RWPE1 (cell line): ENCODE data around the gene HSPA9.
A peak's percentile ranks its signal among the peaks of the same experiment; 100 is the strongest.
"Not testable (repeated sequence)": the region's sequence is repeated elsewhere in the genome, so short reads cannot be mapped to it uniquely, and the experiment has no call there.

Source experiments
- CTCF ChIA-PET: fragments of 350-600 bp; sonication (Branson Sonifier 250); formaldehyde crosslinking; extraction: SDS; loops from one replicate; lab custom pipeline; 2021; lab: Yijun Ruan, JAX
- POLR2A ChIA-PET: fragments of 400-600 bp; formaldehyde crosslinking; extraction: SDS; loops from one replicate; lab custom pipeline; 2020; ENCODE audit warnings: antibody characterized with exemption; ENCODE audit not compliant: low non-redundant PET; lab: Yijun Ruan, JAX
- DNase-seq: peaks from one replicate; pipeline ENCODE4 v3.0.0; 2012; ENCODE audit warnings: low spot score
- H3K27ac ChIP-seq: fragments of 450-650 bp; 2 replicates; pipeline ENCODE4 v1.5.1; 2017
- TF ChIP-seq, protein P1 (sequence below): fragments of 450-650 bp; conservative IDR thresholded peaks from 2 replicates; pipeline ENCODE4 v1.5.1; 2017; ENCODE audit warnings: low read depth, mild to moderate bottlenecking

Gene HSPA9

DNA sequence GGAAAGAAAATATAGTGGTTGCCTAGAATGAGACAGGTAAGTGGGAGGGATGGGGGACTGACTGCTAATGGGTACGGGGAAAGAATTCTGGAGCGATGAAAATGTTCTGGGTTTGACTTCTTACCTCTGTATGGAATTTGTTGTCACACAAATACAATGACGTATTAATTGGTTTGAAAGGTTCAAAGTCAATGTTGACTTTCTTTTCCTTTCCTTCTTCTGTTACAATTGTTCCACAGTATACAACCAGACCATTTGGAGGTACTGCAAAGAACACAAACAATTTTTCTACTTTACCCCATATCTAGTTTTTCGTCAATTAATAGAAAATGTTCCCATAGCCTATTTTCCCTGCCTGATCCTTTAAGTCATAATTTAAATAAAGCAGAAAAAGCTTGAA, 57.8 kb downstream of the HSPA9 start:
- POLR2A ChIA-PET, result no interaction called here
- CTCF ChIA-PET, result interaction anchor here (1.1 to 1.2 kb wide), 2 partner anchors 9 to 54 kb away, joined by 3 to 4 read pairs; no protein-coding TSS in a partner anchor
- no peak overlapping the region for H3K27ac ChIP-seq
- TF ChIP-seq, protein P1, sequence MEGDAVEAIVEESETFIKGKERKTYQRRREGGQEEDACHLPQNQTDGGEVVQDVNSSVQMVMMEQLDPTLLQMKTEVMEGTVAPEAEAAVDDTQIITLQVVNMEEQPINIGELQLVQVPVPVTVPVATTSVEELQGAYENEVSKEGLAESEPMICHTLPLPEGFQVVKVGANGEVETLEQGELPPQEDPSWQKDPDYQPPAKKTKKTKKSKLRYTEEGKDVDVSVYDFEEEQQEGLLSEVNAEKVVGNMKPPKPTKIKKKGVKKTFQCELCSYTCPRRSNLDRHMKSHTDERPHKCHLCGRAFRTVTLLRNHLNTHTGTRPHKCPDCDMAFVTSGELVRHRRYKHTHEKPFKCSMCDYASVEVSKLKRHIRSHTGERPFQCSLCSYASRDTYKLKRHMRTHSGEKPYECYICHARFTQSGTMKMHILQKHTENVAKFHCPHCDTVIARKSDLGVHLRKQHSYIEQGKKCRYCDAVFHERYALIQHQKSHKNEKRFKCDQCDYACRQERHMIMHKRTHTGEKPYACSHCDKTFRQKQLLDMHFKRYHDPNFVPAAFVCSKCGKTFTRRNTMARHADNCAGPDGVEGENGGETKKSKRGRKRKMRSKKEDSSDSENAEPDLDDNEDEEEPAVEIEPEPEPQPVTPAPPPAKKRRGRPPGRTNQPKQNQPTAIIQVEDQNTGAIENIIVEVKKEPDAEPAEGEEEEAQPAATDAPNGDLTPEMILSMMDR, result no peak
- DNase-seq, result no peak

GRCh38 chr5:138515556-138516245, 59.5 kb downstream of the HSPA9 start:
- TF ChIP-seq, protein P1, result no peak
- ChIA-PET CTCF (no interaction called here), POLR2A (no interaction called here)
- no peak overlapping the region for H3K27ac ChIP-seq
- no peak for DNase-seq

- ChIA-PET CTCF (interaction anchor here (0.6 to 1.2 kb wide), 2 partner anchors 10 to 33 kb away, joined by 3 to 8 read pairs; no protein-coding TSS in a partner anchor), POLR2A (interaction anchor here (0.5 kb wide), 1 partner anchor 13 kb away, joined by 3 read pairs; no protein-coding TSS in a partner anchor)
- no peak for DNase-seq
- H3K27ac ChIP-seq, result peak overlapping the region; percentile 38; the same call in 1 of the 2 replicates
- TF ChIP-seq, protein P1, result no peak
Observed at GRCh38 chr5:138514021-138514420, 61.2 kb downstream of the HSPA9 start.

DNA sequence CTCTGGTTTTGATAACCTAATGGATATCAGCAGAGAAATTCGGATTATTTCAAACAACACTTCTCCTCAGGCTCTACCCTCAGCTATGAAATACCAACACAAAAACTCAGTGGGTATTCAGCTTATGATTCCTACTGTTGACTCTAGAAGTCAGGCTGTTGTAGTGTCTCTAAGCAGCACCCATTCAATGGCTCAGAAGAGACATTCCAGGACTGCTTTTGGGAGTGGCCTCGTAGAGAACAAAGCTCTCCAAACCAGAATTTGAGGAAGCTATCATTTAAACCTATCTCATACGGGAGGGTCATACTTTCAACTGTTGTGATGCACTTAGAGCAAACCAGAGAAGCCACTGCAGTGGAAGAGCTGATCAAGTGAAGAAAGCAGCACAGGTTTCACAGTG, 66.2 kb downstream of the HSPA9 start:
- CTCF ChIA-PET, result no interaction called here
- no peak overlapping the region for H3K27ac ChIP-seq
- no peak for DNase-seq
- TF ChIP-seq, protein P1, result no peak
- POLR2A ChIA-PET, result no interaction called here

DNA sequence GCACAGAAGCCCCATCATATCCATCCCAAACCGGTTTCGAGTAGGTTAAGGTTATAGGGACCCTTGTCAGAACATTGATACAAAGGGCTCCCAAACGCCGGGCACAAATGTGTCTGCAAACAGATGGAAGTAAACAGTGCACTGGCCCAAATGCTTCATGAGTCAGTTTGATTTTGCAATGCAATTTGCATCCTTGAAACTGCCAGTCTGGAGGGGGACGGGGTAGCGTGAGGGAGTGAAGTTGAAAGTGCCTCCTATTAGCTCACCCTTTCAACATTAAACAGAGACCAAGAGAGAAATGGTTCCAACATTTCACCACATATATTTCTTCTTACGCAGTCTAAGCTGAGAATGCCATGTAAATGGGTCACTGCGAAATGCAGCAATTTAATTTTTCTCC, 67.7 kb downstream of the HSPA9 start:
- ChIA-PET CTCF (interaction anchor here (1.2 kb wide), 1 partner anchor 17 kb away, joined by 3 read pairs; no protein-coding TSS in a partner anchor), POLR2A (interaction anchor here (1.2 kb wide), 1 partner anchor 36 kb away, joined by 5 read pairs; the partner anchor contains the start of gene ETF1)
- H3K27ac ChIP-seq, DNase-seq: not testable (repeated sequence)

GRCh38 chr5:138506370-138507306, 68.6 kb downstream of the HSPA9 start:
- no peak for DNase-seq
- CTCF ChIA-PET, result no interaction called here
- TF ChIP-seq, protein P1, result no peak
- peak overlapping the region; percentile 36; the same call in 1 of the 2 replicates for H3K27ac ChIP-seq
- POLR2A ChIA-PET, result interaction anchor here (1.2 kb wide), 1 partner anchor 37 kb away, joined by 5 read pairs; the partner anchor contains the start of gene ETF1
